Measurements from ENCODE around the gene SUCLA2. TPM values are rescaled to one million over a fixed set of nuclear protein-coding genes. Genes with fewer than 3 reads are reported as not detected.

Gene SUCLA2
- total and polyA plus RNA-seq, 9 of the 15 experiments (the other 6 are each of a cell fraction or from before 2014, with no cell fraction given), result 23.3 to 52.9 (median 35.8) TPM

DNA sequence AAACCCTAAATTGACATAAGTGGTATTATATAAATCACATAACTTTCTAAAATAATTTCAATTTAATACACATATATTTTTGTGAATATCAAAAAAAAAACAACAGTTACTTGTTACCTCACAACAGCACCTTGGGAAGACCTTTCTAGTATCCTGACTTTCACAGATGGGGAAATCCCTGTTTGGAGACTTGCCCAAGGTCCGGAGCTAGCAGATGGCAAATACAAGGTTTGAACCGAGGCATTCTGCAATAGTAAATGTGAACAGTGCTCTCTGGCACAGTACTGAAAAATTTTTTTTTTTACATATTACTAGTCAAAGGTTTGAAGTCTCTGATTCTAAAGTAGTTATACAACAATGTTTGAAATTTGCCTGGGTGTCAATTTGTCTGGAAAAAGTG lies 104.5 kb downstream of the SUCLA2 start:
- Histone ChIP-seq H3K36me3 (ENCODE audit: control insufficient read depth, insufficient read depth, low read length) (no peaks in the 10 kb centered on the region), H3K27ac (ENCODE audit: extremely low read depth, low read depth, low read length) (no peak overlapping the region), H3K4me3 (no peak overlapping the region), H3K9ac (ENCODE audit: insufficient read depth in 1 of 2, low read depth in 2 of 2, low read length in 2 of 2) (no peak overlapping the region), H3K27me3 (ENCODE audit: control insufficient read depth in 2 of 2, insufficient read depth in 2 of 2, low read length in 2 of 2) (peaks cover 0 to 6% of the 10 kb centered on the region in 2 experiments; a peak in 1 of 5 replicates), H3K9me3 (replicated peaks; ENCODE audit: control insufficient read depth, insufficient read depth, low read depth, low read length) (no peaks in the 10 kb centered on the region), H3K79me2 (ENCODE audit: control insufficient read depth, insufficient read depth, low read length) (no peaks in the 10 kb centered on the region), H3K4me2 (ENCODE audit: insufficient read depth, low read length) (no peak overlapping the region), H3K4me1 (replicated peaks in 1 of 2; ENCODE audit: control insufficient read depth in 2 of 2, insufficient read depth in 2 of 2, low read length in 2 of 2) (no peaks in the 10 kb centered on the region), H4K20me1 (replicated peaks; ENCODE audit: control insufficient read depth, insufficient read depth, low read length) (no peaks in the 10 kb centered on the region), H2AFZ (ENCODE audit: low read depth, low read length) (no peak overlapping the region), H3K9me1 (ENCODE audit: control insufficient read depth, insufficient read depth, low read length) (no peaks in the 10 kb centered on the region)
- CTCF ChIA-PET (ENCODE audit: low intra/inter-chr PET ratio), result no interaction called here
- no TSS peak for BruUV-seq (replicated peaks)
- intact Hi-C loops (cut with micrococcal nuclease), result no loop called here
- FAIRE-seq, result no peak
- ATAC-seq, result no peak
- POLR2A ChIA-PET, result no interaction called here
- TF ChIP-seq DDX20 (tag; IDR thresholded peaks at IDR 0.05; ENCODE audit: low read depth) (no peak), MYBL2 (IDR thresholded peaks at IDR 0.05; ENCODE audit: low read depth) (no peak), MYBL2 (CRISPR knock-in tag; IDR thresholded peaks at IDR 0.05; ENCODE audit: borderline replicate concordance) (no peak), CBX8 (IDR thresholded peaks at IDR 0.05; ENCODE audit: borderline replicate concordance, extremely low read depth, low read depth, low read length, poor library complexity, severe bottlenecking) (no peak), DIDO1 (tag; IDR thresholded peaks at IDR 0.05; ENCODE audit: low read depth) (no peak), POLR2A (conservative IDR thresholded peaks at IDR 0.05) (no peak), ARNT (IDR thresholded peaks at IDR 0.05) (no peak), RBM34 (IDR thresholded peaks at IDR 0.05; ENCODE audit: borderline replicate concordance, insufficient read depth, low read length) (no peak), NCOR1 (IDR thresholded peaks at IDR 0.05) (no peak), EHMT2 (IDR thresholded peaks at IDR 0.05) (no peak)
- TF ChIP-seq, protein P1, sequence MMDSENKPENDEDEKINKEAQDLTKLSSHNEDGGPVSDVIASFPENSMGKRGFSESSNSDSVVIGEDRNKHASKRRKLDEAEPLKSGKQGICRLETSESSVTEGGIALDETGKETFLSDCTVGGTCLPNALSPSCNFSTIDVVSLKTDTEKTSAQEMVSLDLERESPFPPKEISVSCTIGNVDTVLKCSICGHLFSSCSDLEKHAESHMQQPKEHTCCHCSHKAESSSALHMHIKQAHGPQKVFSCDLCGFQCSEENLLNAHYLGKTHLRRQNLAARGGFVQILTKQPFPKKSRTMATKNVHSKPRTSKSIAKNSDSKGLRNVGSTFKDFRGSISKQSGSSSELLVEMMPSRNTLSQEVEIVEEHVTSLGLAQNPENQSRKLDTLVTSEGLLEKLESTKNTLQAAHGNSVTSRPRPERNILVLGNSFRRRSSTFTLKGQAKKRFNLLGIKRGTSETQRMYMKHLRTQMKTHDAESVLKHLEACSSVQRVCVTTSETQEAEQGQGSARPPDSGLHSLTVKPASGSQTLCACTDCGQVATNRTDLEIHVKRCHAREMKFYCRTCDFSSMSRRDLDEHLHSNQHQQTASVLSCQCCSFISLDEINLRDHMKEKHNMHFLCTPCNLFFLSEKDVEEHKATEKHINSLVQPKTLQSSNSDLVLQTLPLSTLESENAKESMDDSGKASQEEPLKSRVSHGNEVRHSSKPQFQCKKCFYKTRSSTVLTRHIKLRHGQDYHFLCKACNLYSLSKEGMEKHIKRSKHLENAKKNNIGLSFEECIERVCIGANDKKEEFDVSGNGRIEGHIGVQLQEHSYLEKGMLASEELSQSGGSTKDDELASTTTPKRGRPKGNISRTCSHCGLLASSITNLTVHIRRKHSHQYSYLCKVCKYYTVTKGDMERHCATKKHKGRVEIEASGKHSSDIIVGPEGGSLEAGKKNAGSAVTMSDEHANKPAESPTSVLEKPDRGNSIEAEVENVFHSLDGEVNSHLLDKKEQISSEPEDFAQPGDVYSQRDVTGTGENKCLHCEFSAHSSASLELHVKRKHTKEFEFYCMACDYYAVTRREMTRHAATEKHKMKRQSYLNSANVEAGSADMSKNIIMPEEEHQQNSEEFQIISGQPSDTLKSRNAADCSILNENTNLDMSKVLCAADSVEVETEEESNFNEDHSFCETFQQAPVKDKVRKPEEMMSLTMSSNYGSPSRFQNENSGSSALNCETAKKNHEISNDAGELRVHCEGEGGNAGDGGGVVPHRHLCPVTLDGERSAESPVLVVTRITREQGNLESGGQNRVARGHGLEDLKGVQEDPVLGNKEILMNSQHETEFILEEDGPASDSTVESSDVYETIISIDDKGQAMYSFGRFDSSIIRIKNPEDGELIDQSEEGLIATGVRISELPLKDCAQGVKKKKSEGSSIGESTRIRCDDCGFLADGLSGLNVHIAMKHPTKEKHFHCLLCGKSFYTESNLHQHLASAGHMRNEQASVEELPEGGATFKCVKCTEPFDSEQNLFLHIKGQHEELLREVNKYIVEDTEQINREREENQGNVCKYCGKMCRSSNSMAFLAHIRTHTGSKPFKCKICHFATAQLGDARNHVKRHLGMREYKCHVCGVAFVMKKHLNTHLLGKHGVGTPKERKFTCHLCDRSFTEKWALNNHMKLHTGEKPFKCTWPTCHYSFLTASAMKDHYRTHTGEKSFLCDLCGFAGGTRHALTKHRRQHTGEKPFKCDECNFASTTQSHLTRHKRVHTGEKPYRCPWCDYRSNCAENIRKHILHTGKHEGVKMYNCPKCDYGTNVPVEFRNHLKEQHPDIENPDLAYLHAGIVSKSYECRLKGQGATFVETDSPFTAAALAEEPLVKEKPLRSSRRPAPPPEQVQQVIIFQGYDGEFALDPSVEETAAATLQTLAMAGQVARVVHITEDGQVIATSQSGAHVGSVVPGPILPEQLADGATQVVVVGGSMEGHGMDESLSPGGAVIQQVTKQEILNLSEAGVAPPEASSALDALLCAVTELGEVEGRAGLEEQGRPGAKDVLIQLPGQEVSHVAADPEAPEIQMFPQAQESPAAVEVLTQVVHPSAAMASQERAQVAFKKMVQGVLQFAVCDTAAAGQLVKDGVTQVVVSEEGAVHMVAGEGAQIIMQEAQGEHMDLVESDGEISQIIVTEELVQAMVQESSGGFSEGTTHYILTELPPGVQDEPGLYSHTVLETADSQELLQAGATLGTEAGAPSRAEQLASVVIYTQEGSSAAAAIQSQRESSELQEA (IDR thresholded peaks at IDR 0.05; ENCODE audit: low read depth), result no peak
- 0% methylated on average over 2 of the region's 2 CpGs for WGBS (ENCODE audit: insufficient coverage, low coverage, missing lambda C conversion rate)
- no peak for DNase-seq (ENCODE audit: extremely low read depth in 1 of 4, low spot score in 3 of 4)
- in situ Hi-C loops (cut with MboI), result no loop called here

Data from K562 (cell line).